ENCODE measurements around the gene PABPN1L.

The PABPN1L gene

GRCh38 chr16:88866151-88866920, at the start of gene PABPN1L:
Gene PABPN1L (minus strand): TSS chr16:88866660. CDS start chr16:88866606, 54 bp downstream.
- no peak for DNase-seq

GRCh38 chr16:88915639-88916327, 49.3 kb upstream of the PABPN1L start:
- DNase-seq = no peak

GRCh38 chr16:88914750-88915368, 48.4 kb upstream of the PABPN1L start:
- DNase-seq = no peak

- no peak for DNase-seq
Observed at GRCh38 chr16:88913870-88914269, 47.4 kb upstream of the PABPN1L start.

GRCh38 chr16:88913001-88913612, 46.6 kb upstream of the PABPN1L start:
- no peak for DNase-seq

- DNase-seq = no peak
Observed at GRCh38 chr16:88912556-88912955, 46.1 kb upstream of the PABPN1L start.

GRCh38 chr16:88911946-88912310, 45.5 kb upstream of the PABPN1L start:
- no peak for DNase-seq

- DNase-seq = no peak
Observed at GRCh38 chr16:88911136-88911945, 44.9 kb upstream of the PABPN1L start.

GRCh38 chr16:88910284-88911135, 44.0 kb upstream of the PABPN1L start:
- DNase-seq = no peak

GRCh38 chr16:88909431-88910210, 43.2 kb upstream of the PABPN1L start:
- no peak for DNase-seq

- DNase-seq = no peak
Observed at GRCh38 chr16:88908307-88908706, 41.8 kb upstream of the PABPN1L start.

- no peak for DNase-seq
Observed at GRCh38 chr16:88907768-88908167, 41.3 kb upstream of the PABPN1L start.

GRCh38 chr16:88906535-88907105, 40.2 kb upstream of the PABPN1L start:
- DNase-seq = peak; percentile 26

- DNase-seq = no peak
Observed at GRCh38 chr16:88906020-88906419, 39.6 kb upstream of the PABPN1L start.

- no peak for DNase-seq
Observed at GRCh38 chr16:88905563-88905962, 39.1 kb upstream of the PABPN1L start.

- no peak for DNase-seq
Observed at GRCh38 chr16:88904676-88905365, 38.4 kb upstream of the PABPN1L start.

GRCh38 chr16:88903267-88903666, 36.8 kb upstream of the PABPN1L start:
- DNase-seq = no peak

GRCh38 chr16:88902744-88903143, 36.3 kb upstream of the PABPN1L start:
- DNase-seq = no peak

- DNase-seq = no peak
Observed at GRCh38 chr16:88901718-88902337, 35.4 kb upstream of the PABPN1L start.
